HL-60 (cell line): Measurements from ENCODE around the gene PRICKLE2.

Source experiments
- POLR2AphosphoS5 ChIP-seq: IDR thresholded peaks from 2 replicates; pipeline ENCODE4 v1.6.1; 2012; ENCODE audit warnings: low read depth
- TF ChIP-seq, protein P1 (sequence below): IDR thresholded peaks from one replicate; pipeline ENCODE4 v1.5.1; 2011; ENCODE audit warnings: low read length, control low read depth, inconsistent platforms; ENCODE audit not compliant: insufficient read depth

- no peak for TF ChIP-seq POLR2AphosphoS5
- TF ChIP-seq, protein P1, sequence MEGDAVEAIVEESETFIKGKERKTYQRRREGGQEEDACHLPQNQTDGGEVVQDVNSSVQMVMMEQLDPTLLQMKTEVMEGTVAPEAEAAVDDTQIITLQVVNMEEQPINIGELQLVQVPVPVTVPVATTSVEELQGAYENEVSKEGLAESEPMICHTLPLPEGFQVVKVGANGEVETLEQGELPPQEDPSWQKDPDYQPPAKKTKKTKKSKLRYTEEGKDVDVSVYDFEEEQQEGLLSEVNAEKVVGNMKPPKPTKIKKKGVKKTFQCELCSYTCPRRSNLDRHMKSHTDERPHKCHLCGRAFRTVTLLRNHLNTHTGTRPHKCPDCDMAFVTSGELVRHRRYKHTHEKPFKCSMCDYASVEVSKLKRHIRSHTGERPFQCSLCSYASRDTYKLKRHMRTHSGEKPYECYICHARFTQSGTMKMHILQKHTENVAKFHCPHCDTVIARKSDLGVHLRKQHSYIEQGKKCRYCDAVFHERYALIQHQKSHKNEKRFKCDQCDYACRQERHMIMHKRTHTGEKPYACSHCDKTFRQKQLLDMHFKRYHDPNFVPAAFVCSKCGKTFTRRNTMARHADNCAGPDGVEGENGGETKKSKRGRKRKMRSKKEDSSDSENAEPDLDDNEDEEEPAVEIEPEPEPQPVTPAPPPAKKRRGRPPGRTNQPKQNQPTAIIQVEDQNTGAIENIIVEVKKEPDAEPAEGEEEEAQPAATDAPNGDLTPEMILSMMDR: no peak
Measured at GRCh38 chr3:64095802-64096201, 129.5 kb downstream of the PRICKLE2 start.
